EH (cell line): ENCODE data around the gene TNNT1.
"Not testable (repeated sequence)": the region's sequence is repeated elsewhere in the genome, so short reads cannot be mapped to it uniquely, and the experiment has no call there.

ENCODE experiments used
- DNase-seq: peaks from one replicate; pipeline ENCODE4 v3.0.0-alpha.2; 2015; ENCODE audit warnings: low read depth

The TNNT1 gene

DNA sequence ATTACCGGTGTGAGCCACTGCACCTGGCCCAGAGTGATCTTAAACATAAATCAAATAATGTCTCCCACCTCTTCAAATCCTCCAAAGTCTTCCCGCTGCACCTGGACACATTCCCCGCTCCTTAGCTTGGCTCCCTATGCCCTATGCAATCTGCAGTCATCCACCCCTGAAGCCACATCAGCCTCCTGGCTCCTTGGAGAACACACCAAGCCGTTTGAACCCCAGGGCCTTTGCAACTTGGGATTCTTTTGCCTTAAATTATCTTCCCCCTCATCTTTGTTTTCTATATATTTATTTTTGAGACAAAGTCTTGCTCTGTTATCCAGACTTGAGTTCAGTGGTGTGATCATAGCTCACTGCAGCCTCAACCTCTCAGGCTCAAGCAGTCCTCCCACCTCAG lies 20.1 kb upstream of the TNNT1 start:
- no peak for DNase-seq

DNA sequence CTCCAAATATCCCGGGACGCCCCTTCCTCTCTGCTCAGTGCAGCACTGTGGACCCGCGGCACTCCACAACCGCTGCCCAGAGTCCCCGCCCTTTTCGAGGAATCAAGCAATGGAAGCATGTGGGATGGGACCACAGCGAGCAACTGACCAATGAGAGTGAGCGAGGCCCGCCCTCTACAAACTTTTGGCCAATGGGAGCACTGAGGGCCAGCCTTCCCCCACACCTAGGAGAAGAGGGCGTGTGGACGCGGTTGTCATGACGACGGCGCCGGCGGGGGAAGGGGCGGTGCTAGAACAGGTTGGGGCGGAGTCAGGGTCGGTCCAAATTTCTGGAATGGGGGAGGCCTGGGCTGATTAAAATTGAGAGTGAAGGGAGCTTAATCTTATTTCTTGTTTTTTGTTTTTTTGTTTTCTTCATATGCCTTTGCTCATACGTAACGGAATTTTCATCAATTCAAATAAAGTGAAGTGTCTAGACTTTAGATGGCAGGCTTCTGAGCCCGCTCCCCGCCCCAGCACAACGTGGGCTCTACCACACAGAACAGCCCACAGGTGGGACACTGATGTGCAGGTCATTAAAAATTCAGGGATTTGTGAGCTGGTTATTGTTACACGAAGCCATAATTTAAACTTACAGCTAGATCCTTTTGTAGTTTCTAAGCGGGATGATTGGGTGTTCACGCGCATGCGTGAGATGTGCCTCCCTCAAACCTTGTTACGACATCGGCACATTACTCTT lies 17.7 kb upstream of the TNNT1 start, which contains the start of gene DNAAF3:
Gene DNAAF3 (minus strand): TSS at position 84 of the 739 bp plus-strand sequence. CDS start 200 bp downstream, outside the sequence.
- DNase-seq = peak; percentile 99

DNA sequence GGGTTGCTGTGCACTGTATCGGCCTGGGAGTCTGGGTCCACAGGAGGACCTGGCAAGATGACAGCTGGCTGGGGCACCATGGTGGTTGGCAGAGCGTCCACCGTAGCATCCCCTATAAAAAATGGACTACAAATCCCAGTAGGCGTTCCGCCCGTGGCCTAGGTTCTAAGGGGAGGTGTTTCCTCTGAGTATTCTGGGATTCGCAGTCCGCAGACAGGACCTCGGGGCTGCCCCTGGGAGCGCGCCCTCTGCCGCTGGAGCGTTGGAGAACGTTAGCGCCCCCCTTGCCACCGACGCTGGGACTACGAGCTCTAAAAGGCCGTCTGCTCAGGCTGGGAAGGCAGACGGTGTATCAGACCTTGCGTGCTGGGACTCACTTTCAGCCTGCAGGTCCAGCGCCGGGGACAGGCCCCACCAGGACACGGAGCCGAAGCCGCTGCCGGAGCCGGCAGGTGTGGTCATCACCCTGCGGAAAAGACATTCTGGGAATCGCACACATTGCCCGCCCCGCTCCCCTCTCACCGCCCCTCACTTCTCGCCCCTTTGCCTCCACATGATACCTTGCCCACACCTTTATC lies 17.0 kb upstream of the TNNT1 start:
- DNase-seq = peak; percentile 82

DNA sequence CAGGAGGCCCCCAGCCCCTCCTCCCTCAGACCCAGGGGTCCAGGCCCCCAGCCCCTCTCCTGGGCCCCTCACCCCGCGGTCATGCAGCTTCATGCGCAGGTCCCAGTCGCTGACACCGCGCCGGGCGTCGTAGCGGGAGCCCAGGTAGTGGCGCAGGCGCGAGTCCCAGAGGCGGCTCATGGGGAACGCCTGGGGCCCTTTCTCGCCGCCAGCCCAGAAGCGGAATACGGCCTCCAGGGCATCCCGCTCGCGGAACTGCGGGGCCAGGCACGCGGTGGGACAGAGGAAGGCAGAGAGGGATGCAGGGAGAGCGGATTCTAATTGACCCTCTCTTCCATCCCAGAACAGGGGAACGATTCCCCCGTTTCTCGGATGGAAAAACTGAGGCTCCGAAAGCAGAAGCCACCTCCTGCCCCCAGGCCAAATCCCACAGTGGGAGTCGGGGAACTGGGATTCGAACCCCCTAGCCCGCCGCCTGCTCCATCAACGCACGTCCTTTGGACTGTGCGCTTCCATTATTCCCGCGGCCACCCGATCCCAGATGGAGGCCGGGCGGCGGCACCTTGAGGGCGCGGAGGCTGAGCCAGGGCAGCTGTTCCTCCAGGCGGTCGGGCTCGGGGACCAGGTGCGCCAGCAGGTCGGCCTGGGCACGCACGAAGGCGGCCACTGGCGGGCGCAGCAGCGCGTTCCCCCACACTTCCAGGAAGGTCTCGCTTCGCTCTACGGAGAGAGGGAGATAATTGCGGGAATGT lies 12.7 kb upstream of the TNNT1 start:
- DNase-seq = no peak

DNA sequence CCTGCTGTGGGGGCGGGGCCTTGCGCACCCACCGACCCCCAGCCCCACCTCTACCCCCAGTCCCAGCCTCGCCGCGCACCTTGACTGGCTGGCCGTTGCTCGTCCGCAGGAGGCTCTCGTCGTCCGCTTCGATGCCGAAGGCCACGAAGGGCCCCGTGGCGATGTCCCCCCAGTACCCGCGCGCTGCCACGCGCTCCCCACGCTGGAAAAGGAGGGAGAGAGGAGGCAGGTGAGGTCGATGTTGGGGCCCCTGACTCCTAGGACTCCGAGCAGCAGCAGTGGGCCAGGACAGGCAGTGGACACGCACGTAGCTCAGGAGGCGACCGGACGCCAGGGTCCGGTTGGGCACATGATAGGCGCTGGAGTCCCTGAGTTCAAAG lies 12.0 kb upstream of the TNNT1 start:
- DNase-seq = no peak

DNA sequence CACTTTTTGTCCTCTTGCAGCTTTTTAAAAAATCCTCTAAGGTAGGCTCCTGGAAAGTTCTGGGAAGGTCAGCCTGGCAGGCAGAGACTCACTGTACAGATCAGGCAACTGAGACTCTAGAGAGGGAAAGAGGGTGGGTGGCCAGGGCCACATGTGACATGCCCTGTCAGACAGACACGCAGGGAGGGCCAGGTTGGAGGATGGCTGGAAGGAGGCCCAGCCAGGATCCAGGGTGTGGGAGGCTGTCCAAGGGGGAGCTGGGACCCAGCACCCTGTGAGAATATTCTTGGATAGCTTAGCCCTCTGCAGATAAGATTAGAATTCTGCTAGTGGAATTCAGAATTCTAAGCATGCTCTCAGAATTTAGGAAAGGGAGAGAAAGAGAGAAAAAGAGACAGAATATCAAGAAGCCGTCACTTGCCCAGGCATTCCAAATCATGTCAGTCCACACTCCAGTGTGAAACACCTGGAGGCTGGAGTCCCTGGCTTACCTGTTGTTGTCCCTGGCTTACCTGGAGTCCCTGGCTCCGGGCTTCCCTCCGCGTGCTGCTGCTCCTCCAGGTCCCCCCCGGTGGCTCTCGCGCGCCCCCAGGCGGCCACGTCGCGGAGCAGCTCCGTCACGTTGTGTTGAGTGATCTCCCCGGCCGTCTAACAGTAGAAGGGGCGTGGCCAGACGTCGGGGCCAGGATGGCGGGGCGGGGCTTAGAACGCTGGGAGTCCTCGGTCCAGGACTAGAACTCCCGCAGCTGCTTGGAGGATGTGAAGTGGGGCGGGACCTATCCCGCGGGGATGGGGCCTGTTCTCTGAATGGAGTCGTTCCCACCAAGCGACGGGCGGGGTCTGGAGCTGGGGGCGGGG lies 11.4 kb upstream of the TNNT1 start:
- peak; percentile 87 for DNase-seq

DNA sequence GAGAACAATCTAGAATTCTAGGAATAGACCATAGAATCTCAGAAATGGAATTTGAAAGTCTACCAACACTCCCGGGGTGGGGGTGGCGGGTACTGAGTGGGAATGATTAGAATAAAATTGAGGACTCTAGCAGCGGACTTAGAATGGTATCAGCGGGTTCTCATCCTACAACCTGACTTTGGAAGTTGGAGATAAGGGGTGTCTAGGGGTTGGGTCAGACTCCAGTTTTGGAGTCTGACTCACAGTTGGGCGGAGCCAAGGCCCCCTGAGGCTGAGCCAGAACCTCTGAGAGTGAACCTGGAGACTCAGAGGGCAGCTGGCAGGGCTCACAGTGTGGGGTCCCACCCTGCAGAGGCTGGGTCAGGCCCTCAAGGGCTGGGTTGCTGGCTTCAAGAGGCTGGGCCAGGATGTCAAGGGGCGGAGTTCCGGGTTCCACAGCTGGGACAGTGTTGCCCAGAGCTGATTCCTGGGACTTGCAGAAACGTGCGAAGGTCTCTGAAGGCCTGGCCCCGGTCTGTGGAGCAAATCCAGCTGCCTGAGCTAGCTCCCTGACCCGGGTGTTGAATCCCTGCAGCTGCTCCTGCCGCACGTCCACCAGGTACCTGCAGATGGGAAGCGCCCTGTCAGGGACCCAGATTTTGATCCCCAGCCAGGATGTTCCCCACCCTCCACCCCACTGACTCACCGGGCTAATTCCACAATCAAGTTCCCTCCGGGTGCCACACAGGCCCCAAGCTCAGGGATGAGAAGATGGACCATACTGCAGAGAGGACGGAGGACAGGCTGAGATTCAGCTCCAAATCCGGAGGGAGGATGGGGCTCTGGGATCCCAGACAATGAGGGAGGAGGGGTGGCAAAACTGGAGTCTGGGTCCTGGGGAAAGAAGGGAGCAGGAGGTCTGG lies 10.1 kb upstream of the TNNT1 start:
- peak; percentile 59 for DNase-seq

DNA sequence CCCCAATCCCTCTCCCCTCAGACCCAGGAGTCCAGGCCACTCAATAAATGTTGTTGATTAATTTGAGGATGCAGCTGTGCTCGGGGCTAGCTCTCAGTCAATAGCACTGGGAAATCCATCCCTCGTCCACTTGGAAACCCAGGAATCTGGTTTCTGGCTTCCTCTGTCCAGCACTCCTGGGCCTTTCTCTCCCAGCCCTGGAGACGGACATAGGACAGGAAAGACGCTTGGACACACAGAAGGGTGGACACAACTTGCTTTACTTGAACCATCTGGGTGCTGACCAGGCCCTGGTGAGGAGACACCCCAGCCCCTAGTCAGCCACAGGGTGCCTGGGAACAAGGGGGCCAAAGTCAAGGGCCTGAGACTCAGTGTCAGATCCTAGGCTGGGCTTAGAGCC lies 9.4 kb upstream of the TNNT1 start:
- no peak for DNase-seq

DNA sequence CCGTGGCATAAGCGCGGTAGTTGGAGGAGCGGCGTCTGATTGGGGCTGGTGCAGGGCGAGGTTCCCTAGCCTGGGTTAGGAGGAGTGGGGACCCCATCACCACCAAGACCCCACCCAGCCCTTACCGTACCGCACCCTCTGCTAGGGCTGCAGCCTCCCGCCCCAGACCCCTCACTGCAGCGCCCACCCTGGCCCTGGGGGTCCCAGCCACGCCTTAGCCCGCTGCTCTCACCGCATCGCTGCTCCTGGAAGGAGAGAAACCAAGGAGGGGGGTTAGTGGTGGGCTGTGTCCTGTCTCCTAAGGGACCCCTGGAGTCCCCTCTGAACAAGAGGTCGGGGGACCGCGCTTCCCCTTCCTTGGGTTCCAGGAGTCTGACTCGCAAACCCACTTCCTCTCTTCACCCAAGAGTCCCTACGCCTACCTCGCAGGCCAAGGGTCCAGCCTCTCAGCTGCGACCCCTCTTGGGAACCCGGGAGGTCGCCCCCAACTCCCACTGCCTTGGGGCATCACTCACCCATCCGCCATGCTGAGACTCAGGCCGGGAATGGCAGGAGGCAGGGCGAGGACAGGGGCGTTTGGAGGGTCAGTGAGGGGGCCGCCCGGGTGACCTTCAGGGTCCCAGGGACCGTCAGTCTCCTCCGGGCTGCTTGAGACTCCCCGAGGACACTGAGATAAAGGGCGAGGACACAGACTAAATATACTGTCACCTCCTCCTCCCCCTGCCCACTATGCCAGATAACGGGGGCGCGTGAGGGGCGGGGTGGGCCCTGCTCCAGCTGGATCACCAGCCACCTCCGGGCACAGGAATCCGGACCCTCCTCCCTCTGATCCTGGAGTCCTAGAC lies 8.3 kb upstream of the TNNT1 start, which contains the start of gene TNNI3:
Gene TNNI3 (minus strand): TSS at position 669 of the 845 bp plus-strand sequence. CDS start 143 bp downstream, at position 526.
- DNase-seq = no peak

DNA sequence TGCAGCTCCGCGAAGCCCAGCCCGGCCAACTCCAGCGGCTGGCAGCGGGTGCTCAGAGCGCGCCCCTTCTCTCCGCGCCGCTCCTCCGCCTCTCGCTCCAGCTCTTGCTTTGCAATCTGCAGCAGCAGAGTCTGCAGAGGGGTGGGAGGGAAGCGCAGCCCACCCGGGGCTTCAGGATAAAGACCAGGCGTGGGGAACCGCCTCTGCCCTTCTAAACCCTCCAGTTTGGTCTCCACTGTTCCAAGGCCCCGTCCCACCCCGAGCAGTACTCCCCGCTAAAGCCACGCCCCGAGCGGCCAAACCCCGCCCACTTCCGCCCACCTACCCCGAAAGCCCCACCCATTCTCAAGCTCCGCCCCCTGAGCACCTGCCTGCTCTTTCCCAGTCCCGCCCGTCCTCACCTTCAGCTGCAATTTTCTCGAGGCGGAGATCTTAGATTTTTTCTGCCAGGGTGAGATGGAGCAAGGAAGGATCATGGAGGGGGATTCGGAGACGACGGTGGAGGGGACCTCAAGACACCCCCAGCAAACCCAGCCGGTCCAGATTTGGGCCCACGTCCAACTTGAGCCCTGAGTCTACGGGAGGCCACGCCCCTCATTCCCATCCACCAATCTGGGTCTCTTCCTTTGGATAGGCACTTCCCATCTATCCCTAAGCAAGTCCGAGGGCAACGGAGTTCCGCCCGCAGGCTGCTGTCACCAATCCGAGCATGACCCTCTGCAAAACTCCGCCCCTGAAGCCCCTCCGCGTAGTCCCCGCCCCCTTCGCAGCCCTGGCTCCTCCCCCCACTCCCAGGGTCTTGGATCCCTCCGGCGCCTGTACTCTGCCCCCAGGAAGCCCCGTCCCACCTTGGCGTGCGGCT lies 7.4 kb upstream of the TNNT1 start:
- peak; percentile 71 for DNase-seq

DNA sequence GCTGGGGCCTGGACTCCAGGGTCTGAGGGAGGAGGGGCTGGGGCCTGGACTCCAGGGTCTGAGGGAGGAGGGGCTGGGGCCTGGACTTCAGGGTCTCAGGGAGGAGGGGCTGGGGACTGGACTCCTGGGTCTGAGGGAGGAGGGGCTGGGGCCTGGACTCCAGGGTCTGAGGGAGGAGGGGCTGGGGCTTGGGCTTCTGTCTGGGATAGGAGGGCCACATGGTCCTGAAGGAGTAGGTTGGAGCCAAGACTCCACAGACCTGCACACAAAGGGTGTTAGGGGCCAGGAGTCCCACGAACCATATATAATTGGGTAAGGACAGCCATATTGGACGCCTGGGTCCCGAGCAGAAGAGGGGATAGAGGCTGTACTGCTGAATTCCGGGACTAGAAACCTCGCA lies 6.8 kb upstream of the TNNT1 start:
- DNase-seq = not testable (repeated sequence)

DNA sequence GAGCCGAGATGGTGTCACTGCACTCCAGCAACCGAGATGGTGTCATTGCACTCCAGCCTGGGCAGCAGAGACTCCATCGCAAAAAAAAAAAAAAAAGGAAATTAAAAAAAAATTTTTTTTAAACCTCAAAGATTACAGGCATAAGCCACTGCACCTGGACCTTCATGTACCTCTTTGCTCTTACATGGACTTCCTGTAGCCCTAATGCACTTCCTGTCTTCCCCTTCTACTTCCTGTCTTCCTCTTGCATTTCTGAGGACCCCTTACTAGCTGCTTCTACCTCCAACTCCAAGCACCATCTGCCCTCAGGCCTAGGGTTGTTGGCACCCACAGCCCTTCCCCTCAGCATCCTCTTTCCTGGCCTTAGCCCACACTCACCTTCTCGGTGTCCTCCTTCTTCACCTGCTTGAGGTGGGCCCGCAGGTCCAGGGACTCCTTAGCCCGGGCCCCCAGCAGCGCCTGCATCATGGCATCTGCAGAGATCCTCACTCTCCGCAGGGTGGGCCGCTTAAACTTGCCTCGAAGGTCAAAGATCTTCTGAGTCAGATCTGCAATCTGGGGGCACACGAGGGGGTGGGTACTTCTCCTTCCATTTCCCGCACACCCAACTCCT lies 4.8 kb upstream of the TNNT1 start:
- DNase-seq = no peak

DNA sequence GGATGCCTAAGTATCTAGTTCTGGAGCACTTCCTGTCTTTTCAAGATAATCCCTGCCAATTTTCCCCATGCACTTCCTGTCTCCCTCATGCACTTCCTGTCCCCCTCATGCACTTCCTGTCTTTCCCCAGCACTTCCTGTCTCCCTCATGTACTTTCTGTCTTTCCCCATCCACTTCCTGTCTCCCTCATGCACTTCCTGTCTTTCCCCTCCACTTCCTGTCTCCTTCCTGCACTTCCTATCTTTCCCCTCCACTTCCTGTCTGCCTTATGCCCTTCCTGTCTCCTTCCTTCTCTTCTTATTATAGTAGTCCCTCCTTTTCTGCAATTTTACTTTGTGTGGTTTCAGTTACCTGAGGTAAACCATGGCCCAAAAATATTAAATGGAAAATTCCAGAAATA lies 3.0 kb upstream of the TNNT1 start:
- DNase-seq = peak; percentile 22

DNA sequence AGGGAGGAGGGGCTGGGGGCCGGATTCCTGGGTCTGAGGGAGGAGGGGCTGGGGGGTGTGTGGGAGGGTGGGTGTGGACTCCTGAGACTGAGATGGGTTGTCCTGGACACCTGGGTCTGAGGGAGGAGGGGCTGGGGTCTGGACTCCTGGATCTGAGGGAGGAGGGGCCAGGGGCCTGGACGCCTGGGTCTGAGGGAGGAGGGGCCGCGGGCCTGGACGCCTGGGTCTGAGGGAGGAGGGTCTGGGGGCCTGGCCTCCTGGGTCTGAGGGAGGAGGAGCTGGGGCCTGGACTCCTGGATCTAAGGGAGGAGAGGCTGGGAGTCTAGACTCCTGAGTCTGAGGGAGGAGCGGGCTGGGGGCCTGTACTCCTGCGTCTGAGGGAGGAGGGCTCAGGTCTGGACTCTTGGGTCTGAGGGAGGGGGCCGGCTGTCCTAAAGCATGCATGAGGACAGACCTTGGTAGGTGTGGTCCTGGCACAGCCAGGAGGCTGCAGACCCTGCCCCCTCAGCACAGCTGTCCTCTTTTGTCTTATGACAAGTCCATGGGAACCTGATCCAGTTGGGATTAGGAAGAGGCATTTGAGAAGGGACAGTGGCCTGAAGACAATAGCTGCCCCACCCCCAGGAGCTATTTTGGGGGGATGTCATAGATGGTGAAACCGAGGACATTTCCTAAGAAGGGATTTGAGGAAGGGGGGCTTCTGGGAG lies 1.3 kb downstream of the TNNT1 start:
- DNase-seq = no peak

DNA sequence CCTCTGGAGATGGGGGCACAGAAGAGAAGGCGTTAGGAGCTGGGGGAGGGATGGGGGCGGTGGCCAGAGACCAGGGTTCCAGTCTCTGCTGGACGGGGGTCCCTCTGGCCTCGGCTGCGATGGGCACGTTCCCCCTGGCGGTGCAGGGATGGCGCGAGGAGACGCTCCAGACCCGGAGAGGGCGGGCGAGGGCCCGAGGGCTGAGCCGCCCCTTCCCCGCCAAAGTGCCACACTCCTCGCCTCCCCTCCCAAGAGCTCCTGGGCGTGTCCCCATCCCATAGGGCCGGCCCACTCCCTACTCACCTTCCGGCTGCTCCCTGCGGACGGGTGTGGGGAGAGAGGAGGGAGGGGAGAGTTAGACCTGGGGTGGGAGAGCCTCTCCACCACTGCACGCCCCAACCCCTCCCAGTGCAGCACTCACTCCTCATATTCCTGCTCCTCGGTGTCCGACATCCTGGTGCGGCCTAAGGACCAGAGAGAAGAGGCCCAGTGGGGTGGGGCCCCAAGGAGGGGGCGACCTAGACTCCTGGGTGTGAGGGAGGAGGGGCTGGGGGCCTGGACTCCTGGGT lies 2.2 kb downstream of the TNNT1 start:
- DNase-seq = peak; percentile 41

DNA sequence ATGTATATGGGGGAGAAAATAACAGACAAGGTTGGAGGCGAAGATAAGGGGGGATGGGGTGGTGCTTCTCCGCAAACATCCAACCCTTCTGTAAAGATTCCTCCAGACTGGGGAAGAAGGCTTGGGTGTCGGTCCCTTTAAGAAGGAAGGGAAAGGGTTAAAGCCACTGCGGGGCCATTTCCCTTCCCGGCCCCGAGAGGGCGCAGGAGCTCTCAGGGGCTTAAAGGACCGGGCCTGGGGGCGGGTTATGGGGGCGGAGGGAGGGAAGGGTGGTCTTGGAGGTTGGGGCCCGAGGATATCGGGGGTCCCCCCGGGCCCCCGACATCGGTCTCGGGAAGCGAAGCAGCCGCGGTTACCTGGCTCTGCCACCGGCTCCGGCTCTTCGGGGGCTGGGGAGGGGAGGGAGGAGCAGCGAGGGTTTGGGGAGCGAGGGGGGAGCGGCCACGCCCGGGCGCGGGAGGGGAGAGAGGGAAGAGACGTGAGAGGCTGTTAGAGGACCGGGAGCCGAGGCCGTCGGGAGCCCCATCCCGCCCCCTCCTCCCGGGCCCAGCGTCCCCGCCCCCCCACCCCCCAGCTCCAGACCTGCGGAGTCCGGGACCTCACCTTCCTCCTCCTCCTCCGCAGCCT lies 2.8 kb downstream of the TNNT1 start:
- DNase-seq = peak; percentile 39

DNA sequence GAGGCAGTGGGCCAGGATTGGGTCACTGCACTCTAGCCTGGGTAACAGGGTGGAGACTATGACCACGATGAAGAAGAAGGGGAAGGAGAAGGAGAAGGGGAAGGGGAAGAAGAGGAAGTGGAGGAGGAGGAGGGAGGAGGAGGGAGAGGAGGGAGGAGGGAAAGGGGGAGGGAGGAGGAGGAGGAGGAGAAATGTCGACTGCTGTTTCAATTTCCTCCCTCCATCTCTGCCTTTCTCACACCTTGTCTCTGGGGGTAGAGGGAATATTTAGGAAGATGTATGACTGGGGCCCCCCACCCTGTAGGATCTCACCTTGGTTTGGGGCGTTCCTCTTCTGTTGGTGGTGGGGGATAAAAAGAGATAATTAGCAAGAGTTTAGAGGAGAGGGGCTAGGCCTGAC lies 3.8 kb downstream of the TNNT1 start:
- DNase-seq = no peak
